ENCODE measurements around the gene ANKS1B. TPM values are rescaled to one million over a fixed set of nuclear protein-coding genes. Genes with fewer than 3 reads are reported as not detected.

The ANKS1B gene
- total RNA-seq, 1 donor from 2014 or later = 2.4 TPM

DNA sequence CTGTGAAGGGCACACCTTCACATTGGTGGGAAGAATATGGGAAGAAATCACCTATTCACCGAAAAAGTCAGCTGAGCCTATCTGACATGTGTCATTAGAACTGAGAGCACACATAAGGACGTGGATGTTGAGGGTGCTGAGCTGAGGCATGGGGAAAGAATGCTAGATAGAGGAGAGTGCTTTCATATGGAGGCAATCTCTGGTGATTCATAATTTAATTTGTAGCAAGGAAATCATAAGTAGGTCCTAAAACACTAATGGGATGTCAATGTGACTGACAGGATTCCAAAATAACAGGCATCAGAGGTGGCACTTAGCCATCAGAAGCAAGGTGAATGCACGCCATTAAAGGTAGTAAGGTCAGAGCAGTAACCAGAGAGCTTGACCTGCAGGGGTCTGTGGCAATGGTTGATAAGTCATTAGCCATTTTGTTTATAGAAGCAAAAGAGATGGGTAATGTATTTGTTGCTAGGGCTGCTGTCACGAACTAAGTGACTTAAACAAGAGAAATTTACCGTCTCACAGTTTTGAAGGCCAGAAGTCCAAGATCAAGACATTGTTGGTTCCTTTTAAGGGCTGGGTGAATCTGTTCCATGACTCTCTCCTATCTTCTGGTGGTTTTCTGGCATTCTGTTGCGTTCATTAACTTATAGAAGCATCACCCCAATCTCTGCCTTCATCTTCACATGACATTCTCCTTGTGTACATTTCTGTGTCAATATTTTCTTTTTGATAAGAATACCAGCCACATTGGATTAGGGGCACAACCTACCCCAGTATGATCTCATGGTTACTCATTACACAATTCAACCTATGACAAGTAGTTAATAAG, 69.3 kb downstream of the ANKS1B start:
- peak overlapping the region; percentile 27 for H3K4me2 ChIP-seq (ENCODE audit: low read length)

DNA sequence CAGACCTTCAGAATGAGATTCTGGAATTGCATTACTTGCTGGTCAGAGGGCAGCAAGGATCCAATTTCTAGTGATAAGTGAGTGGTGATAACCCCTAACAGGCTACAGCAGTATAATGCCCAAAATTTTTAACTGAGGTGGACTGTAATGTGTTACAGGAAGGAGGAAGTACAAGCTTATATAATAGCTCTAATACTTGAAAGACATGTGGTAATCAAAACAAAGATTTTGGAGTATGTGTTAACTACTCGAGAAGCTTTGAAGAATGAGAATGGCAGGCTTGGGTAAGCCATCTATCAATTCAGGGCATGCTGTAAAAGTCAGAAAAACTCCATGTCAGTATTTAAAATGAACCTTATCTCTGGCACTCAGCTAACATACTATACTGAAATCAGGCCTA, 70.5 kb downstream of the ANKS1B start:
- FAIRE-seq = no peak
- Histone ChIP-seq H3K36me3 (ENCODE audit: insufficient read depth, low read length) (no peaks in the 10 kb centered on the region), H3K4me2 (ENCODE audit: low read length) (no peak overlapping the region), H3K9me3 (ENCODE audit: insufficient read depth, low read depth, low read length) (no peaks in the 10 kb centered on the region), H3K27ac (ENCODE audit: low read depth, low read length) (no peak overlapping the region), H3K4me1 (ENCODE audit: insufficient read depth, low read length) (peaks cover 23% of the 10 kb centered on the region), H4K20me1 (ENCODE audit: insufficient read depth, low read length) (no peaks in the 10 kb centered on the region), H3K27me3 (ENCODE audit: insufficient read depth, low read length) (peaks cover 3% of the 10 kb centered on the region), H3K9ac (ENCODE audit: low read length) (no peak overlapping the region), H2AFZ (ENCODE audit: low read depth, low read length) (no peak overlapping the region), H3K4me3 (ENCODE audit: insufficient read depth, low read depth, low read length) (no peak overlapping the region), H3K79me2 (ENCODE audit: insufficient read depth, low read length) (no peaks in the 10 kb centered on the region)
- TF ChIP-seq EZH2 (IDR thresholded peaks at IDR 0.05; ENCODE audit: insufficient read depth, low read length) = no peak
- TF ChIP-seq CTCF (IDR thresholded peaks at IDR 0.05; ENCODE audit: insufficient read depth, low read depth, low read length) = no peak
- Mint-ChIP-seq H3K4me1 (ENCODE audit: low read depth, unreplicated experiment) (peaks cover 15% of the 10 kb centered on the region), H3K4me3 (ENCODE audit: unreplicated experiment) (no peak overlapping the region), H3K27ac (ENCODE audit: unreplicated experiment) (no peak overlapping the region), H3K36me3 (ENCODE audit: low read depth, unreplicated experiment) (no peaks in the 10 kb centered on the region), H3K9me3 (ENCODE audit: unreplicated experiment) (no peaks in the 10 kb centered on the region), H3K27me3 (ENCODE audit: low read depth, unreplicated experiment) (no peaks in the 10 kb centered on the region)
- DNase-seq (ENCODE audit: low read depth) = no peak

More for the DNA sequence above, 69.3 kb downstream of the ANKS1B start:
- Mint-ChIP-seq H3K4me3 (ENCODE audit: unreplicated experiment) (no peak overlapping the region), H3K4me1 (ENCODE audit: low read depth, unreplicated experiment) (peaks cover 13% of the 10 kb centered on the region), H3K36me3 (ENCODE audit: low read depth, unreplicated experiment) (no peaks in the 10 kb centered on the region), H3K27me3 (ENCODE audit: low read depth, unreplicated experiment) (no peaks in the 10 kb centered on the region), H3K27ac (ENCODE audit: unreplicated experiment) (no peak overlapping the region), H3K9me3 (ENCODE audit: unreplicated experiment) (no peaks in the 10 kb centered on the region)
- no peaks in the 10 kb centered on the region for H3K36me3 ChIP-seq (ENCODE audit: insufficient read depth, low read length)
- peak overlapping the region; percentile 36 for H3K27ac ChIP-seq (ENCODE audit: low read depth, low read length)
- H3K9ac ChIP-seq (ENCODE audit: low read length) = no peak overlapping the region
- TF ChIP-seq EZH2 (IDR thresholded peaks at IDR 0.05; ENCODE audit: insufficient read depth, low read length) (no peak), CTCF (IDR thresholded peaks at IDR 0.05; ENCODE audit: insufficient read depth, low read depth, low read length) (no peak)
- H3K27me3 ChIP-seq (ENCODE audit: insufficient read depth, low read length) = peaks cover 3% of the 10 kb centered on the region
- H4K20me1 ChIP-seq (ENCODE audit: insufficient read depth, low read length) = no peaks in the 10 kb centered on the region
- H2AFZ ChIP-seq (ENCODE audit: low read depth, low read length) = no peak overlapping the region
- H3K4me3 ChIP-seq (ENCODE audit: insufficient read depth, low read depth, low read length) = no peak overlapping the region
- DNase-seq (ENCODE audit: low read depth) (peak; percentile 68), FAIRE-seq (no peak)
- H3K4me1 ChIP-seq (ENCODE audit: insufficient read depth, low read length) = peaks cover 21% of the 10 kb centered on the region
- H3K79me2 ChIP-seq (ENCODE audit: insufficient read depth, low read length) = no peaks in the 10 kb centered on the region
- no peaks in the 10 kb centered on the region for H3K9me3 ChIP-seq (ENCODE audit: insufficient read depth, low read depth, low read length)

DNA sequence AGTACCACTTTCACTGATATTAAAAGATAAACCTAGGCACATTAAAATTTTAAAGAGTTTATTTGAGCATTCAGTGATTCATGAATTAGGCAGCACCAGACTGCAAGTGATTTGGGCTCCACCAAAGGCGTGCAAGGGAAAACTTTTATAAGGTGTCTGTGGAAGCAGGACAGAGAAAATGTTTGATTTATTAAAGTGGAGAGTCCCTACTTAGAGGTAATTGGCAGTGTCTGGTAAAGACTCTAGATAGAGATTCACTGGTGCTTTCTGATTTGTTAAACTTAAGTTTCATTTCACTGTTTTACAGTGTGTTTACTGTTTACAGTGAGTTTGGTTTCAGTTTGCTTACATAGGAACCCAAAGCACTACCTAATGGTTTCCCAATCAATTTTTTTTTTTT, 72.8 kb downstream of the ANKS1B start:
- Histone ChIP-seq H3K27me3 (ENCODE audit: insufficient read depth, low read length) (no peaks in the 10 kb centered on the region), H2AFZ (ENCODE audit: low read depth, low read length) (no peak overlapping the region), H3K79me2 (ENCODE audit: insufficient read depth, low read length) (no peaks in the 10 kb centered on the region), H3K9ac (ENCODE audit: low read length) (no peak overlapping the region), H4K20me1 (ENCODE audit: insufficient read depth, low read length) (no peaks in the 10 kb centered on the region), H3K36me3 (ENCODE audit: insufficient read depth, low read length) (no peaks in the 10 kb centered on the region), H3K4me2 (ENCODE audit: low read length) (no peak overlapping the region), H3K4me1 (ENCODE audit: insufficient read depth, low read length) (peaks cover 23% of the 10 kb centered on the region), H3K9me3 (ENCODE audit: insufficient read depth, low read depth, low read length) (no peaks in the 10 kb centered on the region), H3K4me3 (ENCODE audit: insufficient read depth, low read depth, low read length) (no peak overlapping the region), H3K27ac (ENCODE audit: low read depth, low read length) (peak overlapping the region; percentile 28)
- TF ChIP-seq EZH2 (IDR thresholded peaks at IDR 0.05; ENCODE audit: insufficient read depth, low read length) = no peak
- TF ChIP-seq CTCF (IDR thresholded peaks at IDR 0.05; ENCODE audit: insufficient read depth, low read depth, low read length) = no peak
- DNase-seq (ENCODE audit: low read depth) (no peak), FAIRE-seq (no peak)
- no peaks in the 10 kb centered on the region for H3K27me3 Mint-ChIP-seq (ENCODE audit: low read depth, unreplicated experiment)
- no peak overlapping the region for H3K27ac Mint-ChIP-seq (ENCODE audit: unreplicated experiment)
- no peaks in the 10 kb centered on the region for H3K36me3 Mint-ChIP-seq (ENCODE audit: low read depth, unreplicated experiment)
- H3K4me1 Mint-ChIP-seq (ENCODE audit: low read depth, unreplicated experiment) = peaks cover 19% of the 10 kb centered on the region
- no peaks in the 10 kb centered on the region for H3K9me3 Mint-ChIP-seq (ENCODE audit: unreplicated experiment)
- H3K4me3 Mint-ChIP-seq (ENCODE audit: unreplicated experiment) = no peak overlapping the region
